HG03280 (cell line): ENCODE results near the gene MEGF10.

Source experiments
- ATAC-seq: cut with Tn5 transposase; IDR thresholded peaks from one replicate; pipeline ENCODE4 v1.9.1; 2021; ENCODE audit warnings: mild to moderate bottlenecking, moderate library complexity; ENCODE audit not compliant: unreplicated experiment

Gene MEGF10

DNA sequence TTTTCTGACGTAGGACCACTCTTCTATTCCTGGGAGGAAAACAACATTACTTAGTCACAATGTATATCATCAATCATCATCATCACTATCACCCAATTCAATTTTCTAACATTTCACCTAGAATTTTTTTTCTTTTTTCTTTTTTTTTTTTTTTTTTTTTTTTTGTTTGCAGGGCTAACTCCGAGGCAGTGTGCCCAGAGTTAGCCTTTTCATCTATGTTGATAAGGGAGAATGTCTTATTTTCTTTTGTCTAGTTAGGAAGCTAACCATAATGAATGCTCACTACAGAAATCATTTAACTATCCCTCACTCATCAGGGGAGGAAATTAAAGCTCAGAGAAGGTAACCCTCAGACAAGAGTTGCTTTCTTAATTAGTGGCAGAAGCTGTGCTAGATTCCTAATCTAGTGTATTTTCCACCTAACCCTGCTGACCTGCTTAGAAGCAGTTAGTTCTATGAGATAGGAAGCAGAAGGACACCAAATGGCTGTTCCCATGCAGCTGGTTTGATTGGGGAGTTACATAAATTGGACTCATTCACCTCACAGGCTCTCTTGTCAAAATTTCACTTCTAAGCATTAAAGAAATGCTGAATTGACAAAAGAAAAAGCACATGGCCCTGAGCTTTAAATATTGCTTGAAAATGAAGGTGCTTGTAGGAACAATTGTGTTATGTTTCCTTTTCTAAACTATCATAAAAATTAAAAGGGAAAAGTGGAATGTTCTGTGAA is 218.2 kb downstream of the MEGF10 start:
- no peak for ATAC-seq
